IMR-90 (cell line): ENCODE data around the gene CKAP4. TPM values are rescaled to one million over a fixed set of nuclear protein-coding genes. Genes with fewer than 3 reads are reported as not detected.

ENCODE experiments used
- ATAC-seq: fragments of 200-7000 bp; cut with Tn5 transposase; 2 replicates; pipeline ENCODE4 v1.9.1; 2020; ENCODE audit warnings: low read depth, mild to moderate bottlenecking, moderate library complexity
- BruUV-seq: library from RNA; stranded (reverse); fragments of 400-500 nt; replicated peaks from 2 replicates; lab custom pipeline; 2021; lab: Mats Ljungman, UMichigan
- CTCF ChIA-PET: fragments of 300-600 bp; formaldehyde crosslinking; extraction: SDS; loops from one replicate; lab custom pipeline; 2021; ENCODE audit warnings: antibody characterized with exemption; lab: Yijun Ruan, JAX
- POLR2A ChIA-PET: fragments of 300-600 bp; sonication (Branson Sonifier 250); formaldehyde crosslinking; loops from one replicate; lab custom pipeline; 2022; ENCODE audit warnings: antibody characterized with exemption; ENCODE audit not compliant: unreplicated experiment; lab: Charles Lee
- DNase-seq: peaks from one replicate; pipeline ENCODE4 v3.0.0; 2013
- H2AFZ ChIP-seq: replicated peaks from 2 replicates; pipeline ENCODE3; 2013; ENCODE audit warnings: low read length, mild to moderate bottlenecking; ENCODE audit not compliant: poor library complexity
- H2AK5ac ChIP-seq: 2 replicates; pipeline ENCODE4 v1.6.1; 2013; ENCODE audit warnings: low read depth, low read length, inconsistent platforms
- H2AK9ac ChIP-seq: replicated peaks from 2 replicates; pipeline ENCODE3; 2013; ENCODE audit warnings: mild to moderate bottlenecking, low read depth, low read length, moderate library complexity; ENCODE audit not compliant: poor library complexity
- H2BK120ac ChIP-seq: 2 replicates; pipeline ENCODE4 v1.6.1; 2013; ENCODE audit warnings: low read depth, low read length, inconsistent platforms
- H2BK15ac ChIP-seq: 3 replicates; pipeline ENCODE4 v1.6.1; 2013; ENCODE audit warnings: low read depth, low read length, inconsistent platforms
- H2BK20ac ChIP-seq: 2 replicates; pipeline ENCODE4 v1.6.1; 2013; ENCODE audit warnings: low read depth, mild to moderate bottlenecking, inconsistent platforms, low read length, moderate library complexity
- H2BK5ac ChIP-seq: 2 replicates; pipeline ENCODE4 v1.6.1; 2013; ENCODE audit warnings: mild to moderate bottlenecking, low read depth, low read length, inconsistent platforms; ENCODE audit not compliant: poor library complexity, severe bottlenecking
- H3K14ac ChIP-seq: replicated peaks from 2 replicates; pipeline ENCODE4 v1.6.1; 2013; ENCODE audit warnings: low read depth, low read length, inconsistent platforms
- H3K18ac ChIP-seq: 2 replicates; pipeline ENCODE4 v1.6.1; 2013; ENCODE audit warnings: low read depth, low read length, control low read depth
- H3K23ac ChIP-seq: 2 replicates; pipeline ENCODE4 v1.6.1; 2013; ENCODE audit warnings: low read depth, low read length, inconsistent platforms
- H3K27ac ChIP-seq: 2 replicates; pipeline ENCODE4 v1.5.1; 2013; ENCODE audit warnings: mild to moderate bottlenecking, control low read depth, low read length; ENCODE audit not compliant: insufficient read depth
- H3K27me3 ChIP-seq: 2 replicates; pipeline ENCODE4 v1.6.1; 2013; ENCODE audit warnings: low read length; ENCODE audit not compliant: control insufficient read depth, insufficient read depth
- H3K36me3 ChIP-seq: 2 replicates; pipeline ENCODE4 v1.6.1; 2013; ENCODE audit warnings: low read length, mixed read lengths; ENCODE audit not compliant: control insufficient read depth, insufficient read depth
- H3K4ac ChIP-seq: 2 replicates; pipeline ENCODE4 v1.6.1; 2013; ENCODE audit warnings: low read depth, low read length, inconsistent platforms
- H3K4me1 ChIP-seq: 2 replicates; pipeline ENCODE4 v1.6.1; 2013; ENCODE audit warnings: low read length, mixed read lengths; ENCODE audit not compliant: control insufficient read depth, insufficient read depth
- H3K4me2 ChIP-seq: 2 replicates; pipeline ENCODE4 v1.6.1; 2013; ENCODE audit warnings: low read depth, mild to moderate bottlenecking, control low read depth, low read length, moderate library complexity
- H3K4me3 ChIP-seq: 2 replicates; pipeline ENCODE4 v1.5.1; 2013; ENCODE audit warnings: low read depth, mild to moderate bottlenecking, control low read depth, low read length, moderate library complexity; ENCODE audit not compliant: insufficient read depth
- H3K56ac ChIP-seq: 2 replicates; pipeline ENCODE4 v1.6.1; 2013; ENCODE audit warnings: low read length, inconsistent platforms; ENCODE audit not compliant: insufficient read depth; ENCODE audit errors: extremely low read depth
- H3K79me1 ChIP-seq, 2 experiments: 2 replicates each; pipeline ENCODE4 v1.6.1; 2013; ENCODE audit warnings: low read length in 2 of 2, inconsistent platforms in 1 of 2, low read depth in 1 of 2
- H3K9ac ChIP-seq: 2 replicates; pipeline ENCODE4 v1.6.1; 2013; ENCODE audit warnings: low read depth, low read length, control low read depth
- H3K9me1 ChIP-seq: 2 replicates; pipeline ENCODE4 v1.6.1; 2013; ENCODE audit warnings: low read length, inconsistent platforms; ENCODE audit not compliant: insufficient read depth
- H3K9me3 ChIP-seq: 2 replicates; pipeline ENCODE4 v1.6.1; 2013; ENCODE audit warnings: low read length; ENCODE audit not compliant: control insufficient read depth, insufficient read depth
- H4K20me1 ChIP-seq: 2 replicates; pipeline ENCODE4 v1.6.1; 2013; ENCODE audit warnings: low read length, inconsistent platforms; ENCODE audit not compliant: insufficient read depth
- H4K5ac ChIP-seq: 2 replicates; pipeline ENCODE4 v1.6.1; 2013; ENCODE audit warnings: mild to moderate bottlenecking, low read depth, low read length, control low read depth
- H4K8ac ChIP-seq, 2 experiments: 2 replicates each; pipeline ENCODE4 v1.6.1; 2013; ENCODE audit warnings: low read depth in 2 of 2, low read length in 2 of 2, control low read depth in 1 of 2, inconsistent platforms in 1 of 2
- H4K91ac ChIP-seq: 2 replicates; pipeline ENCODE4 v1.6.1; 2013; ENCODE audit warnings: low read depth, low read length, inconsistent platforms; ENCODE audit not compliant: insufficient read depth
- BHLHE40 ChIP-seq: fragments of 150-350 bp; IDR thresholded peaks from 2 replicates; pipeline ENCODE4 v1.6.1; 2016; ENCODE audit warnings: mild to moderate bottlenecking, low read depth, low read length
- CEBPB ChIP-seq: IDR thresholded peaks from 2 replicates; pipeline ENCODE4 v1.6.1; 2012; ENCODE audit warnings: low read depth, low read length, improper control_type of control experiment
- CHD1 ChIP-seq: IDR thresholded peaks from 2 replicates; pipeline ENCODE4 v1.6.1; 2012; ENCODE audit warnings: low read depth, low read length, improper control_type of control experiment
- FOS ChIP-seq: fragments of 150-350 bp; IDR thresholded peaks from 2 replicates; pipeline ENCODE4 v1.6.1; 2016; ENCODE audit warnings: low read depth, low read length
- MAFK ChIP-seq: IDR thresholded peaks from 2 replicates; pipeline ENCODE4 v1.6.1; 2012; ENCODE audit warnings: low read depth, low read length, improper control_type of control experiment
- MXI1 ChIP-seq: IDR thresholded peaks from 2 replicates; pipeline ENCODE4 v1.6.1; 2012; ENCODE audit warnings: low read depth, mild to moderate bottlenecking, low read length, moderate library complexity, borderline replicate concordance
- NFE2L2 ChIP-seq: fragments of 150-350 bp; IDR thresholded peaks from 2 replicates; pipeline ENCODE4 v1.6.1; 2016; ENCODE audit warnings: low read depth, mild to moderate bottlenecking, low read length
- POLR2A ChIP-seq: IDR thresholded peaks from 2 replicates; pipeline ENCODE4 v1.6.1; 2012; ENCODE audit warnings: mild to moderate bottlenecking, low read depth, low read length
- RAD21 ChIP-seq: IDR thresholded peaks from 2 replicates; pipeline ENCODE4 v1.6.1; 2012; ENCODE audit warnings: low read length, improper control_type of control experiment
- RCOR1 ChIP-seq: IDR thresholded peaks from 2 replicates; pipeline ENCODE4 v1.6.1; 2012; ENCODE audit warnings: mild to moderate bottlenecking, low read length, improper control_type of control experiment; ENCODE audit not compliant: insufficient replicate concordance
- RFX5 ChIP-seq: IDR thresholded peaks from 2 replicates; pipeline ENCODE4 v1.8.0; 2012; ENCODE audit warnings: low read depth, mild to moderate bottlenecking, low read length, moderate library complexity
- WGBS, 2 experiments: methylation state at CpG; one replicate each; pipeline versions ENCODE4 v1.1.5 to v1.1.7; 2013; ENCODE audit warnings: missing lambda C conversion rate in 2 of 2; ENCODE audit not compliant: insufficient read length in 1 of 2; ENCODE audit errors: extremely low coverage in 2 of 2; 5-methylcytosine and 5-hydroxymethylcytosine counted together
- dilution Hi-C: fragments of 300-500 bp; cut with HindIII; formaldehyde crosslinking; loops from one replicate; pipeline ENCODE4 v1.14.3; 2018; ENCODE audit warnings: low sequenced_read_pairs; ENCODE audit not compliant: unreplicated experiment
- in situ Hi-C: fragments of 300-500 bp; cut with MboI; formaldehyde crosslinking; loops from 3 replicates; pipeline ENCODE4 v1.14.3; 2019; ENCODE audit warnings: low sequenced_read_pairs, inconsistent platforms, mixed read lengths
- intact Hi-C: fragments of 100-400 bp; cut with micrococcal nuclease; formaldehyde crosslinking; loops from 2 replicates; pipeline ENCODE4 v1.10.0; 2022
- polyA plus RNA-seq, 3 experiments: library from polyadenylated mRNA; depleted of rRNA; stranded (reverse); fragments of >200 nt; gene quantifications; 2 replicates each; pipeline ENCODE4 v1.2.3, GENCODE V29; 2012; ENCODE audit warnings: low replicate concordance in 1 of 3
- total RNA-seq: library from RNA; depleted of rRNA; stranded (reverse); fragments of >200 nt; gene quantifications from 2 replicates; pipeline ENCODE4 v1.2.3, GENCODE V29; 2012
- TF ChIP-seq, protein P1 (sequence below): fragments of 150-350 bp; IDR thresholded peaks from 2 replicates; pipeline ENCODE4 v1.6.1; 2016; ENCODE audit warnings: low read depth, mild to moderate bottlenecking, low read length, moderate library complexity, borderline replicate concordance
- TF ChIP-seq, protein P2 (sequence below): fragments of 150-350 bp; IDR thresholded peaks from 2 replicates; pipeline ENCODE4 v1.6.1; 2017; ENCODE audit warnings: mild to moderate bottlenecking, antibody characterized with exemption, low read length, low read depth
- TF ChIP-seq, protein P3 (sequence below): conservative IDR thresholded peaks from 2 replicates; pipeline ENCODE4 v1.5.1; 2012; ENCODE audit warnings: mild to moderate bottlenecking, low read depth, low read length, improper control_type of control experiment

CKAP4 gene
- total and polyA plus RNA-seq, 2 of the 4 experiments (the other 2 are of a cell fraction), result 94.5 to 297 TPM

DNA sequence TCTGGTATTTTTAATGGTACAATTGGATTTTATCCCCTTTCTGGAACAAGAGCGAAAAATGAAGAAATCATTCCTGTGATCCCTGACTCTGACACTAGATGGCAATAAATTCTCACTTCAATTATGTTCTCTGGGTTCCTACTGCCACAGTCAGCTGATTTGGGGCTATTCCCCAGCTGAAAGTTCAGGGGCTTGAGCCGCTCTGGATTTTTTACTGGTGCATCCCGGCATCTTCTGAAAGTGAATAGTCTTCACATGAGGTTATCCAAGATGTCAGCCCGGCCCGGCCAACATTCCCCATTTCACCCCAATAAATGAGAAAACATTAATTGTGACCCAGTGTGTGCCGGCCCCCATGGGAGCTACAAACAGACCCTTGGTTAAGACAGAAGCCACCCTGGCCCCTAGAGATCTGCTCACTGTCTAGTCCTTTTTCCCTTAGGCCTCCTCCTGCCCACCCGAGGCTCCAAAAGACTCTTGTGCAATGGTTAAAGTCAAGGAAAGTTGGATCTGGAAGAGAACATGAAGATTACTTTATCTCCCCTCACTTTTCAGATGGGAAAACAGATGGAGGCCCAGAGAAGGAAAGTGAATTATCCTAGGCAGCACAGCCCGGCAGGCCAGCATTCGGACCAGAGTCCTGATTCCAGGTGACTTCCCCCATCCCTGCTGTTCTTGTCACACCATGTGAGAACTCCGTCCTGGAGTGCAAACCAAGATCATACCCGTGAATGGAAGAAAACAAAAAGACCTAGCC lies 20.8 kb downstream of the CKAP4 start:
- Histone ChIP-seq H2BK120ac (no peak overlapping the region), H2BK15ac (no peak overlapping the region), H3K27me3 (0 out of 2 replicates have a peak, but pooled peaks cover 1% of the 10 kb centered on the region), H2AK5ac (no peak overlapping the region), H3K4me1 (no peaks in the 10 kb centered on the region), H2AK9ac (peak overlapping the region; percentile 83), H3K4me2 (no peak overlapping the region), H2BK20ac (no peak overlapping the region), H3K4me3 (no peak overlapping the region), H3K36me3 (no peaks in the 10 kb centered on the region), H3K9ac (no peak overlapping the region), H3K9me1 (no peaks in the 10 kb centered on the region), H4K20me1 (no peaks in the 10 kb centered on the region), H3K23ac (no peak overlapping the region), H3K14ac (no peak overlapping the region), H2BK5ac (no peak overlapping the region), H4K5ac (no peak overlapping the region), H4K91ac (no peak overlapping the region), H2AFZ (peak overlapping the region; percentile 55), H3K4ac (no peak overlapping the region), H3K27ac (no peak overlapping the region), H3K56ac (no peak overlapping the region), H3K18ac (no peak overlapping the region), H3K79me1 (no peaks in the 10 kb centered on the region), H3K9me3 (no peaks in the 10 kb centered on the region), H4K8ac (no peak overlapping the region)
- dilution Hi-C loops (no loop called here), intact Hi-C loops (loop anchor here (1.0 to 5.0 kb wide), 4 partner anchors 55 to 693 kb away; partner anchors contain the start of gene POLR3B), in situ Hi-C loops (loop anchor here (5.0 kb wide), 1 partner anchor 115 kb away; no protein-coding TSS in a partner anchor)
- DNase-seq (peak; percentile 55), ATAC-seq (peak; percentile 77)
- 100% methylated on average over 1 of the region's 11 CpGs; no CpG with 5 or more reads in 1 of the 2 experiments for WGBS, 2 experiments
- no TSS peak for BruUV-seq
- CTCF ChIA-PET, result interaction anchor here (0.5 to 2.3 kb wide), 7 partner anchors 12 to 135 kb away, joined by 3 to 13 read pairs (median 4); partner anchors contain the start of gene POLR3B
- POLR2A ChIA-PET, result interaction anchor here (0.6 to 1.2 kb wide), 2 partner anchors 20 to 21 kb away, joined by 3 read pairs; partner anchors contain the start of gene CKAP4
- no peak for TF ChIP-seq CHD1
- TF ChIP-seq MAFK, result 0 out of 2 replicates have a peak, but pooled peaks have one; percentile 29
- no peak for TF ChIP-seq FOS
- TF ChIP-seq RCOR1, result no peak
- TF ChIP-seq POLR2A, result no peak
- TF ChIP-seq, protein P1, sequence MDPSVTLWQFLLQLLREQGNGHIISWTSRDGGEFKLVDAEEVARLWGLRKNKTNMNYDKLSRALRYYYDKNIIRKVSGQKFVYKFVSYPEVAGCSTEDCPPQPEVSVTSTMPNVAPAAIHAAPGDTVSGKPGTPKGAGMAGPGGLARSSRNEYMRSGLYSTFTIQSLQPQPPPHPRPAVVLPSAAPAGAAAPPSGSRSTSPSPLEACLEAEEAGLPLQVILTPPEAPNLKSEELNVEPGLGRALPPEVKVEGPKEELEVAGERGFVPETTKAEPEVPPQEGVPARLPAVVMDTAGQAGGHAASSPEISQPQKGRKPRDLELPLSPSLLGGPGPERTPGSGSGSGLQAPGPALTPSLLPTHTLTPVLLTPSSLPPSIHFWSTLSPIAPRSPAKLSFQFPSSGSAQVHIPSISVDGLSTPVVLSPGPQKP, result no peak
- TF ChIP-seq MXI1, result no peak
- no peak for TF ChIP-seq RFX5
- TF ChIP-seq, protein P2, sequence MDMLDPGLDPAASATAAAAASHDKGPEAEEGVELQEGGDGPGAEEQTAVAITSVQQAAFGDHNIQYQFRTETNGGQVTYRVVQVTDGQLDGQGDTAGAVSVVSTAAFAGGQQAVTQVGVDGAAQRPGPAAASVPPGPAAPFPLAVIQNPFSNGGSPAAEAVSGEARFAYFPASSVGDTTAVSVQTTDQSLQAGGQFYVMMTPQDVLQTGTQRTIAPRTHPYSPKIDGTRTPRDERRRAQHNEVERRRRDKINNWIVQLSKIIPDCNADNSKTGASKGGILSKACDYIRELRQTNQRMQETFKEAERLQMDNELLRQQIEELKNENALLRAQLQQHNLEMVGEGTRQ, result peak; percentile 53
- TF ChIP-seq CEBPB, result peak; percentile 34; the same call in 1 of the 2 replicates
- peak; percentile 80 for TF ChIP-seq RAD21
- no peak for TF ChIP-seq BHLHE40
- TF ChIP-seq NFE2L2, result no peak
- TF ChIP-seq, protein P3, sequence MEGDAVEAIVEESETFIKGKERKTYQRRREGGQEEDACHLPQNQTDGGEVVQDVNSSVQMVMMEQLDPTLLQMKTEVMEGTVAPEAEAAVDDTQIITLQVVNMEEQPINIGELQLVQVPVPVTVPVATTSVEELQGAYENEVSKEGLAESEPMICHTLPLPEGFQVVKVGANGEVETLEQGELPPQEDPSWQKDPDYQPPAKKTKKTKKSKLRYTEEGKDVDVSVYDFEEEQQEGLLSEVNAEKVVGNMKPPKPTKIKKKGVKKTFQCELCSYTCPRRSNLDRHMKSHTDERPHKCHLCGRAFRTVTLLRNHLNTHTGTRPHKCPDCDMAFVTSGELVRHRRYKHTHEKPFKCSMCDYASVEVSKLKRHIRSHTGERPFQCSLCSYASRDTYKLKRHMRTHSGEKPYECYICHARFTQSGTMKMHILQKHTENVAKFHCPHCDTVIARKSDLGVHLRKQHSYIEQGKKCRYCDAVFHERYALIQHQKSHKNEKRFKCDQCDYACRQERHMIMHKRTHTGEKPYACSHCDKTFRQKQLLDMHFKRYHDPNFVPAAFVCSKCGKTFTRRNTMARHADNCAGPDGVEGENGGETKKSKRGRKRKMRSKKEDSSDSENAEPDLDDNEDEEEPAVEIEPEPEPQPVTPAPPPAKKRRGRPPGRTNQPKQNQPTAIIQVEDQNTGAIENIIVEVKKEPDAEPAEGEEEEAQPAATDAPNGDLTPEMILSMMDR, result peak; percentile 84
